OCI-LY1 (cell line): ENCODE measurements around the gene REST.
"Not testable (repeated sequence)": the region's sequence is repeated elsewhere in the genome, so short reads cannot be mapped to it uniquely, and the experiment has no call there.

ENCODE experiments used
- H2AFZ ChIP-seq: fragments of 200-600 bp; sonication (generic), shearing (Covaris generic); 2 replicates; pipeline ENCODE4 v1.6.0; 2014; ENCODE audit warnings: antibody characterized with exemption, mild to moderate bottlenecking, low read length
- H3F3A ChIP-seq: fragments of 200-600 bp; sonication (generic), shearing (Covaris generic); 2 replicates; pipeline ENCODE4 v1.6.0; 2014; ENCODE audit warnings: mild to moderate bottlenecking, antibody characterized with exemption, low read length, moderate library complexity; ENCODE audit not compliant: insufficient read depth
- H3K27ac ChIP-seq: fragments of 200-600 bp; sonication (generic); 2 replicates; pipeline ENCODE4 v1.5.1; 2014; ENCODE audit warnings: low read length, mixed run types, mild to moderate bottlenecking, low read depth; ENCODE audit not compliant: poor library complexity, severe bottlenecking
- H3K27me3 ChIP-seq: fragments of 200-600 bp; sonication (generic); 2 replicates; pipeline ENCODE4 v1.6.0; 2014; ENCODE audit warnings: antibody characterized with exemption, mild to moderate bottlenecking, low read length, moderate library complexity; ENCODE audit not compliant: insufficient read depth
- H3K36me3 ChIP-seq: fragments of 200-600 bp; sonication (generic); 2 replicates; pipeline ENCODE4 v1.6.1; 2014; ENCODE audit warnings: mild to moderate bottlenecking, antibody characterized with exemption, low read length, moderate library complexity, mixed read lengths; ENCODE audit not compliant: insufficient read depth
- H3K4me1 ChIP-seq: fragments of 200-600 bp; sonication (generic); 2 replicates; pipeline ENCODE4 v1.5.1; 2014; ENCODE audit warnings: mild to moderate bottlenecking, low read length, moderate library complexity; ENCODE audit not compliant: insufficient read depth, severe bottlenecking
- H3K4me2 ChIP-seq: fragments of 200-600 bp; sonication (generic), shearing (Covaris generic); 2 replicates; pipeline ENCODE4 v1.6.1; 2014; ENCODE audit warnings: low read length
- H3K4me3 ChIP-seq: fragments of 200-600 bp; sonication (generic); 2 replicates; pipeline ENCODE4 v1.5.1; 2014; ENCODE audit warnings: low read length, low read depth, mild to moderate bottlenecking, mixed read lengths; ENCODE audit not compliant: poor library complexity, severe bottlenecking
- H3K79me2 ChIP-seq: fragments of 200-600 bp; shearing (Covaris generic); 2 replicates; pipeline ENCODE4 v1.6.1; 2016; ENCODE audit warnings: mixed run types, low read length, mixed read lengths; ENCODE audit not compliant: insufficient read depth
- H3K9ac ChIP-seq: fragments of 200-600 bp; sonication (generic), shearing (Covaris generic); 2 replicates; pipeline ENCODE4 v1.6.1; 2014; ENCODE audit warnings: mild to moderate bottlenecking, low read length, mixed read lengths
- H3K9me2 ChIP-seq: fragments of 200-600 bp; sonication (generic), shearing (Covaris generic); 2 replicates; pipeline ENCODE4 v1.6.1; 2014; ENCODE audit warnings: low read depth, mild to moderate bottlenecking, low read length, mixed read lengths
- H3K9me3 ChIP-seq: fragments of 200-600 bp; shearing (Covaris generic); 2 replicates; pipeline ENCODE4 v1.6.1; 2014; ENCODE audit warnings: low read length, mixed read lengths
- H4K20me1 ChIP-seq: fragments of 200-600 bp; sonication (generic), shearing (Covaris generic); 2 replicates; pipeline ENCODE4 v1.6.0; 2016; ENCODE audit warnings: mild to moderate bottlenecking, low read length; ENCODE audit not compliant: insufficient read depth
- CTCF ChIP-seq: fragments of 200-600 bp; sonication (generic), shearing (Covaris generic); IDR thresholded peaks from 2 replicates; pipeline ENCODE4 v1.5.1; 2017; ENCODE audit warnings: mild to moderate bottlenecking, antibody characterized with exemption, low read length, moderate library complexity, mixed read lengths
- EZH2 ChIP-seq: fragments of 200-600 bp; sonication (generic), shearing (Covaris generic); IDR thresholded peaks from 2 replicates; pipeline ENCODE4 v1.8.0; 2017; ENCODE audit warnings: borderline replicate concordance, mixed run types, mild to moderate bottlenecking, antibody characterized with exemption, low read length, moderate library complexity, mixed read lengths

Gene REST

GRCh38 chr4:56876264-56876663, 31.4 kb upstream of the REST start:
- Histone ChIP-seq H3K4me3 (no peak overlapping the region), H3K9ac (no peak overlapping the region), H4K20me1 (no peaks in the 10 kb centered on the region), H3K27me3 (no peaks in the 10 kb centered on the region), H3K36me3 (no peaks in the 10 kb centered on the region), H3K79me2 (no peaks in the 10 kb centered on the region), H3K9me2 (no peaks in the 10 kb centered on the region), H3K4me1 (no peaks in the 10 kb centered on the region), H3K27ac (no peak overlapping the region), H3K4me2 (no peak overlapping the region), H3K9me3 (no peaks in the 10 kb centered on the region), H3F3A (no peaks in the 10 kb centered on the region), H2AFZ (no peak overlapping the region)
- TF ChIP-seq EZH2 = no peak
- no peak for TF ChIP-seq CTCF

- Histone ChIP-seq H3K27ac (no peak overlapping the region), H3K4me3 (no peak overlapping the region), H3K79me2 (no peaks in the 10 kb centered on the region), H4K20me1 (no peaks in the 10 kb centered on the region), H3K4me1 (no peaks in the 10 kb centered on the region), H3K9me2 (no peaks in the 10 kb centered on the region), H3K4me2 (no peak overlapping the region), H3K9ac (no peak overlapping the region), H3F3A (no peaks in the 10 kb centered on the region), H3K36me3 (no peaks in the 10 kb centered on the region), H3K27me3 (no peaks in the 10 kb centered on the region), H2AFZ (no peak overlapping the region), H3K9me3 (no peaks in the 10 kb centered on the region)
- TF ChIP-seq EZH2 = no peak
- TF ChIP-seq CTCF = no peak
Measured at GRCh38 chr4:56879996-56880395, 27.7 kb upstream of the REST start.

GRCh38 chr4:56880572-56880971, 27.1 kb upstream of the REST start:
- no peaks in the 10 kb centered on the region for H3K27me3 ChIP-seq
- H2AFZ ChIP-seq = no peak overlapping the region
- H3K27ac ChIP-seq = no peak overlapping the region
- H3K4me3 ChIP-seq = no peak overlapping the region
- H3K79me2 ChIP-seq = no peaks in the 10 kb centered on the region
- no peaks in the 10 kb centered on the region for H3K9me3 ChIP-seq
- no peaks in the 10 kb centered on the region for H3K4me1 ChIP-seq
- no peaks in the 10 kb centered on the region for H3F3A ChIP-seq
- H3K9ac ChIP-seq = no peak overlapping the region
- H4K20me1 ChIP-seq = no peaks in the 10 kb centered on the region
- no peak overlapping the region for H3K4me2 ChIP-seq
- H3K36me3 ChIP-seq = no peaks in the 10 kb centered on the region
- TF ChIP-seq EZH2 = no peak
- TF ChIP-seq CTCF = no peak
- H3K9me2 ChIP-seq = no peaks in the 10 kb centered on the region

- H3K4me2 ChIP-seq, H3K4me1 ChIP-seq, H3F3A ChIP-seq, H2AFZ ChIP-seq, H4K20me1 ChIP-seq, H3K27me3 ChIP-seq, H3K36me3 ChIP-seq, H3K9me2 ChIP-seq, H3K9me3 ChIP-seq, H3K27ac ChIP-seq, H3K4me3 ChIP-seq, H3K9ac ChIP-seq, H3K79me2 ChIP-seq: not testable (repeated sequence)
Measured at GRCh38 chr4:56884511-56884910, 23.2 kb upstream of the REST start.
